ENCODE results near the gene VTI1A. TPM values are rescaled to one million over a fixed set of nuclear protein-coding genes. Genes with fewer than 3 reads are reported as not detected.

VTI1A gene
- total and polyA plus RNA-seq, 4 donors = 5.5 to 26.9 (median 13.1) TPM

GRCh38 chr10:112778579-112778978 lies 331.6 kb downstream of the VTI1A start:
- peaks cover 0 to 9% (median 3%) of the 10 kb centered on the region in 4 donors for H3K4me1 ChIP-seq (ENCODE audit: control insufficient read depth in 4 of 4, insufficient read depth in 4 of 4, low read length in 3 of 4)
- no peak for DNase-seq (ENCODE audit: low spot score)
- H3K36me3 ChIP-seq (ENCODE audit: control insufficient read depth in 4 of 4, insufficient read depth in 3 of 4, low read depth in 1 of 4, low read length in 3 of 4) = no peaks in the 10 kb centered on the region
- TF ChIP-seq SP1 (IDR thresholded peaks at IDR 0.05) (no peak), GABPA (IDR thresholded peaks at IDR 0.05 in 1 of 2, conservative IDR thresholded peaks at IDR 0.05 in 1 of 2) (no peak), FOXA2 (IDR thresholded peaks at IDR 0.05) (no peak), RXRA (IDR thresholded peaks at IDR 0.05) (no peak), CTCF (IDR thresholded peaks at IDR 0.05; ENCODE audit: low read depth, low read length, missing input control) (no peak), MAX (IDR thresholded peaks at IDR 0.05) (no peak), REST (IDR thresholded peaks at IDR 0.05) (no peak), HNF4A (conservative IDR thresholded peaks at IDR 0.05) (no peak), ZBTB33 (IDR thresholded peaks at IDR 0.05) (no peak), JUND (IDR thresholded peaks at IDR 0.05) (no peak)
- no peaks in the 10 kb centered on the region for H3K9me3 ChIP-seq (ENCODE audit: control insufficient read depth in 4 of 4, low read length in 3 of 4)
- H3K27ac ChIP-seq (ENCODE audit: low read depth in 1 of 2, low read length in 2 of 2) = no peak overlapping the region
- no peak overlapping the region for H3K9ac ChIP-seq (ENCODE audit: low read depth in 1 of 2, low read length in 2 of 2)
- no peak overlapping the region for H3K4me3 ChIP-seq (ENCODE audit: low read depth in 1 of 3, low read length in 3 of 3)
- H3K27me3 ChIP-seq (ENCODE audit: control insufficient read depth in 4 of 4, insufficient read depth in 4 of 4, low read length in 3 of 4) = no peaks in the 10 kb centered on the region

GRCh38 chr10:112779025-112779770 lies 332.2 kb downstream of the VTI1A start:
- H3K9me3 ChIP-seq (ENCODE audit: control insufficient read depth in 4 of 4, low read length in 3 of 4) = no peaks in the 10 kb centered on the region
- H3K9ac ChIP-seq (ENCODE audit: low read depth in 1 of 2, low read length in 2 of 2) = no peak overlapping the region
- H3K27ac ChIP-seq (ENCODE audit: low read depth in 1 of 2, low read length in 2 of 2) = no peak overlapping the region
- no peaks in the 10 kb centered on the region for H3K36me3 ChIP-seq (ENCODE audit: control insufficient read depth in 4 of 4, insufficient read depth in 3 of 4, low read depth in 1 of 4, low read length in 3 of 4)
- no peak for TF ChIP-seq EGR1 (IDR thresholded peaks at IDR 0.05; ENCODE audit: low read depth in 2 of 2)
- TF ChIP-seq GABPA (IDR thresholded peaks at IDR 0.05 in 1 of 2, conservative IDR thresholded peaks at IDR 0.05 in 1 of 2) = no peak
- TF ChIP-seq HNF4A (conservative IDR thresholded peaks at IDR 0.05) = peak in 1 of 2 donors; percentile 5
- no peak for DNase-seq (ENCODE audit: low spot score)
- no peak overlapping the region for H3K4me3 ChIP-seq (ENCODE audit: low read depth in 1 of 3, low read length in 3 of 3)
- H3K4me1 ChIP-seq (ENCODE audit: control insufficient read depth in 4 of 4, insufficient read depth in 4 of 4, low read length in 3 of 4) = peaks cover 0 to 9% (median 3%) of the 10 kb centered on the region in 4 donors
- 73% methylated on average over 7 of the region's 7 CpGs for WGBS
- H3K27me3 ChIP-seq (ENCODE audit: control insufficient read depth in 4 of 4, insufficient read depth in 4 of 4, low read length in 3 of 4) = no peaks in the 10 kb centered on the region

All from liver (tissue), 9 donors.